HG02884 (cell line): Measurements from ENCODE around the gene SIK1.
"Not testable (repeated sequence)": the region's sequence is repeated elsewhere in the genome, so short reads cannot be mapped to it uniquely, and the experiment has no call there.

ENCODE experiments used
- ATAC-seq: cut with Tn5 transposase; IDR thresholded peaks from one replicate; pipeline ENCODE4 v1.9.1; 2021; ENCODE audit warnings: mild to moderate bottlenecking, moderate library complexity; ENCODE audit not compliant: unreplicated experiment

The SIK1 gene

DNA sequence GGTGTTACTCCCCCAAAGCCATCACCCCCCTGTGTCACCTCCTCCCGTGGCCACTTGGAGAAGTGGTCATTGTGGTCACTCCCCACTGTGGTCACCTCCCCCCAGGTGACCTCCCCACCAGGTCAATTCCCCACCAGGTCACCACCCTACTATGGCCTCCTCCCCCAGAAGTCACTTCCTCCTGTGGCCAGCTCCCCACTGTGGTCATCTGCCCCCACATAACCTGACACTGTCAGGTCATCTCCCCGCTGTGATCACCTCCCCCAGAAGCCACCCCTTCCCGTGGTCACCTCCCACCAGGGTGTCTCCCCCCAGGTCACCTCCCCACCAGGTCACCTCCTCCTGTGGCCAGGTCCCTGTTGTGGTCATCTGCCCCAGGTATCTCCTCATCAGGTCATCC, 28.9 kb downstream of the SIK1 start:
- ATAC-seq: not testable (repeated sequence)

DNA sequence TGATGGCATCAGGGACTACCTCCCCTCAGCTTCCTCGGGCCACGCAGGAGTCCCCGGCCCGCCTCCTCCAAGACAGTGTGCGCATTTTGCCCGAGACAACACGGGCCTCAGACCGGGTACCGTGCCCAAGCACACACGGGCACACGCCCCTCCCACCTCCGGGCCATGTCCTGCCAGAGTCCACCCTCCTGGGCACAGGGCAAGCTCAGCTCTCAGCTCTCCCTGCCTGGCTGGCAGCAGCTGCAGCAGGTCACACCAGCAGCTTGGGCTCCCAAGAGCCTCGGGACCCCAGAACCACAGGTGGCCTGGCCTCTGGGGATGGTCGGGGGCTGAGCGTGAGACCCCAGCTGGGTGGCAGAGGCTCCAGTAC, 29.5 kb downstream of the SIK1 start:
- ATAC-seq: not testable (repeated sequence)

- ATAC-seq: not testable (repeated sequence)
Measured at GRCh38 chr21:43396788-43397438, 30.0 kb downstream of the SIK1 start.

GRCh38 chr21:43383351-43383750, 43.6 kb downstream of the SIK1 start:
- not testable (repeated sequence) for ATAC-seq

- not testable (repeated sequence) for ATAC-seq
Measured at GRCh38 chr21:43382902-43383301, 44.0 kb downstream of the SIK1 start.

- not testable (repeated sequence) for ATAC-seq
Measured at GRCh38 chr21:43380852-43381533, 45.9 kb downstream of the SIK1 start.

DNA sequence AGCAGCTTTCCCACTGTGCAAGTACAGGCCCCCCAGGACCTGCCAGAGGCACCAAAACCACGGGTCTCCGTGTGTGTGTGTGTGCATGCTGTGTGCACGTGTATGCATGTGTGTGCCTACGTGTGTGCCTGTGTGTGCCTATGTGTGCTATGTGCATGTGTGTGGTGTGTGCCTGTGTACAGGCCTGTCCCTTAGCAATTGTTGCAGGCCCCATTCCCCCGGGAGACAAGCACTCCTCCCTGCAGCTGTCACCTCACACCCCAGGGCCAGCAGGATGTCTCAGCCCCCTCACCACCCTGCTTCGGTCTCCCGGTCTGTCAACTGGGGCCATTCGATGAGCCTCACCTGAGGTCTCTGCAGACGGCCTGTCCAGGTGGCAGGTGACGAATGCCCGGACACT, 46.6 kb downstream of the SIK1 start:
- not testable (repeated sequence) for ATAC-seq

DNA sequence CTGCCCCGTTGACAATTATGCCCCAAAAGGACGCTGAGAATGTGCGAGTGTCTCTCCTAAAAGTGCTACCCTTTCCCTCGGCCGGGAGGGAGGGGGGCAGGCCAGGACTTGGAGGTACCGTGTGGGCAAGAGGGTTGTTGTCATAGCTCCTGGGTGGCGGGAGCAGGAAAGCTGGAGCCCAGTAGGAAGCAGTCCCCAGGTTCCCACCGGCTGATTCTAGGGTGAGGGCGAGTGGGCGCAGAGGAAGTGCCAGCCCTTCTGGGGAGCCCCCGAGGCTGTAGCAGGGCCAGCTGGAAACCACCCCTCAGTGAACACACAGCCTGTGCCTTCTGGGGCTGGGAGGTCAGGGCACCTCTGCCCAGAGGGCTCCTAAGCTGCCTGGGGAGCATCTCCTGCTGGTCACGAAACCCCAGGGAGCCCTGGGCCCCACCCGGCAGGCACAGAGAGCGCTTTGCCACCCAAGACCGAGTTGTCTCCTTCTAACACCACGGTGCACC, 47.3 kb downstream of the SIK1 start:
- ATAC-seq: not testable (repeated sequence)

DNA sequence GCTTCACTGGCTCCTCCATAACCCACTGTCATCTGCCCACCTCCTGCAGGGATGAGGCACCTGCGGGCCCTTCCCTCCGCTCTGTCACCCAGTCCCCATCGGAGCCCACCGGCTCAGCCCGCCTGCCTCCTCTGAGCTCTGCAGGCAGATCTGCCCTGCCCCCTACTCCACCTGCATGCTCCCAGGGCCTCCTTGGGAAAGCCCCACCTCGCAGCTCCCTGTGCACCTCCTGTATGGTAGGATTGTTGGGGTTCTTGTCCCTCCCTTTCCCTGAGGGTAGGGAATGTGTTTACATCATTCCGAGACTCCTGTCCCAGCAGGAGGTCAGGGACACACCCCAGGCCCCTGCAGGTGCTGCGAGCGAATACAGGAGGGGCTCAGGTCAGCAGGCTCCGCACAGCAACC, 50.5 kb downstream of the SIK1 start:
- no peak for ATAC-seq

GRCh38 chr21:43375837-43376477, 51.0 kb downstream of the SIK1 start:
- no peak for ATAC-seq

DNA sequence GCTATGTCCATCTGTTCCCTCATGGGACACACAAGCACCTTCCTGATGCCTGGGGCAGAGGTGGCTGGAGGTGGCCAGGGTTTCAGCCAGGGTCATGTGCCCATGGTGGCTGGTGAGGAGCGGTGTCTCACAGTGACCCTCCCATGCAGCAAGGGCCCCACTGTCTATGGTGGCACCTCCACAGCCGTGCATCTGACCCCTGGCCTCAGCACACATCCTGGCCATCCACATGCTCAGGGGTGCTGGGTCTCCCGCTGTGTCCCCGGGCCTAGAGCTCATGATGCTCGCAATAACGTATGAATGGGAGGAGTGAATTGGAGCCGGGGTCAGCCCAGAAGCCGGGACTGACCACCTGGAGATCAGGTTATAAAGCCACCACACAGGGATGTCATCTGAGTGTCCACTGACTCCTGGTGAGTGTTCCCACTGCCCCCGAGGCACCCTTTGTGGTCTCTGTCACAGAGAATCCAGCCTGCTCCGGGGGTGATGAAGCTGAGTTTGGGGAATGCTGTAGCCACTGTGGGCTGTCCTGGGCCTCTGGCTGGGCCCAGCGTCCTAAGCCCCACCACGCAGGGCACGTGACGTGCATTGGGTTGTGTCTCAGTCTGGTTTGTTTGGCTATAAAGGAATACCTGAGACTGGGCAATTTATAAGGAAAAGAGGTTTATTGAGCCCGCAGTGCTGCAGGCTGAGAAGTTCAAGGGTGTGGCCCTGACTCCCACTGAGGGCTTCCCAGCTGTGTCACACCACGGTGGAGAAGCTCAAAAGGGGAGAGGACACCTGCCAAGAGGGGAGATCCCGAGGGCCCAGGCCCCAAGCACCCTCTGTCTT, 51.7 kb downstream of the SIK1 start:
- ATAC-seq: no peak

GRCh38 chr21:43374228-43374885, 52.6 kb downstream of the SIK1 start:
- ATAC-seq: no peak

DNA sequence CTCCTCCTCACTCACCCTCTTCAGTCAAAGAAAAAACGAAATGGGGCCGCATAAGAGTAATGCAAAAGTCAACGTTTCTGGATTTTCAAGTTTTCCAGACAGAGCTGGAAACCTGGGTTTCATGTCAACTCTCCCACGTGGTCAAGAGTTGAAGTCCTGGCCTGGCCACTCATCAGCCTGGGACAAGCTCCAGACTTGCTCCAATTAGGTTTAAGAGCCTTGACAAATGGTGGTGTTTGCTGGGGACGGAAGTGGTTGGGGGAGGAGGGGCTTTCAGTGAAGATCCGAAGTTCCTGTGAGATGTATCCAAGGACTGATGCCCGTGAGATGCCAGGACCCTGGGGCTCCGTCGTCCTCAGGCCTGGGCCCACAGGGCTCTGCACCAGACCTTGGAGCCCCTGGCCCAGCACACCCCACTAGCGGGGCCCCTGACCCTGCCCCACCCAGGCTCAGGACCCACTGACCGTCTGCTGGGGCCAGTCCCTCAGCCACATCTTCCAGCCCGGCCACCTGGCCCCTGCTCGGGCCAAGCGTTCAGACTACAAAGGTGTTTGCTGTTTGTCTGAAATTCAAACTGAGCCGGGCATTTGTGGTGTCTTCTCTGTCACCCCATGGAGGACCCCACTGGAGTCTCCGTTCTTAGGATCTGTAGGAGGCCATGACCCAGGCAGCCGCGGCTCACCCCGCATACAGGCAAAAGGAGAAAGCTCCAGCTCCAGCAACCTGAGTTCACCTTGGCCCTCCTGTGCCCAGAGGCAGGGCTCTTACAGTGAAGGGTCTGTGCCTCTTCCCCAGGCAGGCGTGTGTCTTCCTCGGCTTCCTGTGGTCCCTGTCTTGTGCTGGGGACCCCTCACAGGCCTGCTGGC, 53.3 kb downstream of the SIK1 start:
- no peak for ATAC-seq

- ATAC-seq: no peak
Measured at GRCh38 chr21:43372663-43373361, 54.1 kb downstream of the SIK1 start.

DNA sequence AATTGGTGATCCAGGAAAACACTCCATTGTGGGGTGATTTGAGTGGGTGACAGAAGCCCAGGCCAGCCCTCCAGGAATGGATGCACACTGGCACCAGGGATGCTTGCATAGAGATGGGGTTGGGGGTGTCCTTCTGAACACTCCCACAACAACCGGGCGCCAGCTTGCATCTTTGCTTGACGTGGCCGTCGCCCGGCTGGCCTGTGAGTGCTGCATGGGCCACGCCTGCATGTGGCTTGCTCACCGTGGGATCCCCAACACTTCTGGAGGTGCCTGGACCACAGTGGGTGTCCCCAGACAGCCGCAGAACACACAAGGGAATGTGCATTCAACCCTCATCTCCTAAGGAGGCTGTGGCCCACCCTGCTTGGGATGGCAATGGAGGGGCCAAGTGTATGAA, 55.1 kb downstream of the SIK1 start:
- ATAC-seq: no peak

DNA sequence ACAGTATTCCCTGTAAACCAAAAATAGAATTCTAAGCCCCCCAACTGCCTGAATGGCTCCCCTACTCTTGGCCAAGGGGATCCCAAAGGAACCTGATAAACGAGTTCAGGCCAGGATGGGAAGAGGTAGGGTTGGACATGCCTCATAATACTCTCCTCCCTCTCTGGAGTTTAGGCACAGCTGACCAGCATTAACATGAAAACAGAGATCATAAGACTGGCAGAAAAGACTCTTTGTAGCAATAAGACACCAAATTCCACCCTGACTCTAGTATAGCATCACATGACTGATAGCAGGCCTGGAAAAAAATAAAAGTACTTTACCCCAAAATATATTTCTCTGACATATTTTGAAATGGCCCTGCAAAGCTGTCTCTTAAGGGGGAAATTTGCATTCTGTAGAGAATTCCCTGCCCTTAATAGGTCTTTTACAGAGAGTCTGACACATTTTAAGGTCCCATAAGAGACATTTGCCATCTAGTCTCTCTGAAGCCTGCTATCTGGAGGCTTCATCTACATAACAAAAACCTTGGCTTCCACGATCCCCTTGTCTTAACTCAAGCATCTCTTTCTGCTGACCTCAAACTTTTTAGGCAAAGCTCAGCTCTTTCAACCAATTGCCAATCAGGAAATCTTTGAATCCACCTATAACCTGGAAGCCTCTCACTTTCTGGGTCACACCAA, 55.9 kb downstream of the SIK1 start:
- no peak for ATAC-seq

DNA sequence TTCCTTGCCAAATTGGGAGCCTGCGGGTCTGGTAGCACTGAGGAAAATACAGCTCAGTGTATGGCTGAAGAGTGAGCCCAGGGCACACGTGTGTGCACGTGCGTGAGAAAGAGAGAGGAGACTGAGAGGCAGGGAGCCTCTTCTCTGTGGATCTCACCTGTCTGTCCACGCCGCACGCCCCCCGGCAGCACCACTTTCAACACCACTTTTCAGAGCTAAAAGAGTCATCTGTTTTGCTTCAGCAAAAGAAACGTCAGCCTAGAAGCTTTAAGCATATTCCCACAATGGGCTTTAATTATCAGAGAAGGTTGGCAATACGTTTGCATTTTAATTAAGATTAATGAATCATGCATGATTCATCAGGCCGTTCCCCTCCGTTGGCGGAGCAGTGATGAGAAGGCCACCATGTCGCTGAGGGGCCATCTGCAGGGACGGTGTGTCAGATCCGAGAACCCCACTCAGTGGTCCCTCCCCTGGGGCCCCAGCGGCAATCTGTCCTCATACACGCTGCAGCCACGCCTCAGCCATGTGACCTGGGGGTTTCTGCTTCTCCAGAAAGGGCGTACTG, 56.8 kb downstream of the SIK1 start:
- ATAC-seq: no peak

- no peak for ATAC-seq
Measured at GRCh38 chr21:43369596-43370090, 57.3 kb downstream of the SIK1 start.
